DMS53 treated with DMSO at 0.1 percent for 48 hours (cell line): ENCODE data around the gene TNFRSF11A.

Experiments
- DNase-seq: peaks from one replicate; lab custom pipeline; 2025; ENCODE audit not compliant: unreplicated experiment; lab: John Stamatoyannopoulos, UW

TNFRSF11A gene

GRCh38 chr18:62324917-62325805 lies at the start of gene TNFRSF11A:
TNFRSF11A (plus strand) TSS chr18:62325310; CDS start chr18:62325353, 43 bp downstream.
- DNase-seq: peak; percentile 63

DNA sequence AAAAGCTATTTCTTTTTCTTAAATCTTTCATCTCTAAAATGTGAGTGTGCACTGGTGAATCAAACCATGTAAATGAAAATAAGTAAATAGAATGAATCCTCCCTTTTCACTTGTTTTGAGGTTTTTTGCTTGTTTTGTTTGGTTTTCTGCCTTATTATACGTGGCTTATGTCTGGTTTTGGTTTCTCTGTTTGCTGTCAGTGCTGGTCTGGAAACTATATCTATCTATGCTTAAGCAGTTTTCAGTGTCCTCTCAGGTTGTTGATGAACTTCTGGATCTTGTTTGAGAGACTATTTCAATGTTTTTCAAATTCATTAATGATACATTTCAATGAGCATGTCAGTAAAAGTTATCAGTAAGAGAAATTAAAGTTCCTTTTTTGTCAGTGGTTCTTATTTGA lies 48.1 kb upstream of the TNFRSF11A start:
- no peak for DNase-seq

GRCh38 chr18:62279561-62279960 lies 45.5 kb upstream of the TNFRSF11A start:
- no peak for DNase-seq

GRCh38 chr18:62280058-62280457 lies 45.1 kb upstream of the TNFRSF11A start:
- DNase-seq: no peak

GRCh38 chr18:62280786-62281185 lies 44.3 kb upstream of the TNFRSF11A start:
- DNase-seq: no peak

DNA sequence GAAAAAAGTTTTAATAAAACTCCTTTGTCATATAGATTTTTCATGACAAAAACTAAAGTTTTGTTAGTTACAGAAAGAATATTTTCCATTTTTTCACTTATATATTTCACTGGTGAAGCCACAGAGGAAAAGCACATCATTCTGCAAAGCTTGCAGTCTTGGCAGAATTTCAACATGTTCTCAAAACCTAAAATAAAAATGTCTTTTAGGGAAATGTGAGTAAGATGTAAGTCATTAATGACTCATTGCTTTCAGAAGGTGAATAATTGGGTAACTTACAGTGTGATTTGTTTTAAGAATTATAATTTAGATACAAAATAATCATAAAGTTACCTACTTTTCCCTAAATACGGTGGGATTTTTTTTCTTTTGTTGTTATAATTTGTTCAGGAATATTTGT lies 43.4 kb upstream of the TNFRSF11A start:
- DNase-seq: no peak

DNA sequence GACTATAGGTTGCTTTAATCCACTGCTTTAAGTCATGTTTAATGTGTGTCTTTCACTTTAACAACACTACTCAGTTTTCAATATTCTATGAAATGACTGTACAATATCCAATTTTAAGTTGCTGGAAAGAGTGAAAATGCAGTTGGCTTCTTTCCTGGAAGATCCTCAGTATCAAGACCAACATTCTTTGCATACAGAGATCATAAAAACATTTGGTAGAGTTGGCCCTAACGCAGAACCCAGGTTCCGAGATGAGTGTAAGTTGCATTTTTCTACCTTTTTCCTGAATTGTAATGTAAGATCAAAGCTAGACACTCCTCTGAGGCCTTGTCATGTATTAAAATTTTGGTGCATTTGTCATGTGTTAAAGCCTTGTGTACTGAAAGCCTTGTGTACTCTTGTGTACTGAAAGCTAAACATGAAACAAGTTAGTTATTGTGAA lies 42.9 kb upstream of the TNFRSF11A start:
- DNase-seq: no peak

DNA sequence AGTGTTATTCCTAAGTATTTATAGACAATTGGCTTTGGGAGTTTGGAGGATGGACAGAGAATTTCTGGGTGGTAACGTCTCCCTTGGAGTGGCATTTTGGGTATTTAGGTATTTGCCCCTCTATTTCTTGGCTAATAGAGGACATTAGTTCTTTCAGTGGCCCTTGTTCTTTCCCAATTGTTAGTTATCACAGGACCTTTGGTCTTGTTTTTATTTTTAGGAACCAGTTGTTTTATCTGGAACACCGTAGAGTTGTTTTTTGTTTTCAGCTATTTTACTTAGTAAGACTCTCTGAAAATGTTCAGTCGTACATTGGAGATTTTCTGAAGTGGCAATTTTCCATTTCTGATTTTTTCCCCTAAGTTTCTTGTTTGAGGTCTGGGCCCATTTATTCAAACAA lies 40.5 kb upstream of the TNFRSF11A start:
- no peak for DNase-seq

GRCh38 chr18:62285281-62285680 lies 39.8 kb upstream of the TNFRSF11A start:
- DNase-seq: no peak

GRCh38 chr18:62287781-62288664 lies 37.1 kb upstream of the TNFRSF11A start:
- no peak for DNase-seq

DNA sequence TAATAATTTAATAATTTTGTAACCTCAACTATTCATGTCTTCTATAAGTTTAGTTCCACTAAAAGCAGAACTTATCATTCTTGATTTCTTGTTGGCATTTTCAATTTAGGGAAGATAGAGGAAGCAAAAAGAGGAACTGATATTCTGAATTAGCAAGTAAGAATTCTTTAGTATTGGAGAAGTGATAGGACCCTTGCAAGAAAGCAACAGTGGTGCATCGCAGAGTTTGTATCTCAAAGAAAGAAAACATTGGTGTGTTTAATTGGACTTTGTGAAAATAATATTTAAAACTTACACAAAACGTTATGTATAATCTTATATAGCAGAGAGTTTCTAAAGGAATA lies 36.5 kb upstream of the TNFRSF11A start:
- DNase-seq: no peak

GRCh38 chr18:62289047-62289446 lies 36.1 kb upstream of the TNFRSF11A start:
- DNase-seq: peak; percentile 44

- no peak for DNase-seq
Measured at GRCh38 chr18:62294073-62294472, 31.0 kb upstream of the TNFRSF11A start.

DNA sequence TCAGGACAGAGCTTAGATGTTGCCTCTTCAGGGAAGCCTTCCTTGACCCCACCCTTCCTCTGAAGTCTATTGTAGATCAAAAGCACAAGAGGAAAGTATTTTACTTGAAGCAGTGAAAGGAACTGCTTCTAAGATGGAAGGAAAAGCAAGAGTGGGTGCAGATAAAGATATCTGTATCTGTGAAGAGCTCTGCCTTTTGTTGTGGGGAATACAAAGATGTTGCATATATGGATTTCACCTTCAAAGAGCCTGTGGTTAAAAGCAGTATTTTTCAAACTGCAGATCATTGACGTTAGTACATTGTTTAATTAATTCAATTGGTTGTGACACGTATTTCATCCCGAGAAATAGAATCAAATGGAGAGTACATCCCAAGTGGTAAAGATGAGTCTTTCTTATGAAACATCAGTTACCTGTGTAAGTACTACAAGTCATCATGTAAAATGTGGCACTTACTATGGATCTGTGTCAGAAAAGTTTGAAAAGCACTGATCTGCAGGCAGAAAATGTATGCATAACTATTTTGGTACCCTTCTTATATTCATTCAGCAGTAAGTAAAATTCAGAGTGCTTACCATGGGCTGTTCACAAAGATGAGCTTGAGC lies 24.6 kb upstream of the TNFRSF11A start:
- no peak for DNase-seq

- DNase-seq: no peak
Measured at GRCh38 chr18:62301322-62301721, 23.8 kb upstream of the TNFRSF11A start.

- DNase-seq: no peak
Measured at GRCh38 chr18:62312851-62313250, 12.3 kb upstream of the TNFRSF11A start.

- no peak for DNase-seq
Measured at GRCh38 chr18:62318228-62319180, 6.6 kb upstream of the TNFRSF11A start.

GRCh38 chr18:62321201-62321600 lies 3.9 kb upstream of the TNFRSF11A start:
- no peak for DNase-seq

- no peak for DNase-seq
Measured at GRCh38 chr18:62323483-62324180, 1.5 kb upstream of the TNFRSF11A start.
